ENCODE results near the gene FAM237B.

DNA sequence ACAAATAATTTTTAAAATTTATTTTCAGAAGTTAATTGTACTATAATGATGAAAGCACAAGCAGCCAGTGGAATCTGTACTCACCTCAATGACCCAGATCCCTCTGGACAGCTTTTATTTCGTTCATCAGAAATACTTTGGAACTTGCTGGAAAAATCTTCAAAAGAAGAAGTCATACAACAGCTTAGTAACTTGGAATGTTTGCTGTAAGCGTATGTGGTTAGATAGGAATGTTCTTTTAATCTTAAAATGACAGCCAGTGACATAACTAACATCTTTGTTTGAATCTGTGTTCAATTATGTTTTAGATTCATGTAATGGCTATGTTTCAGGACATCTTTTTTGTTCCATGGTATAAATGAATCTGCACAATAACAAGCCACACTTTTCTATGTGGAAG, 49.4 kb downstream of the FAM237B start:
- TF ChIP-seq, protein P1, sequence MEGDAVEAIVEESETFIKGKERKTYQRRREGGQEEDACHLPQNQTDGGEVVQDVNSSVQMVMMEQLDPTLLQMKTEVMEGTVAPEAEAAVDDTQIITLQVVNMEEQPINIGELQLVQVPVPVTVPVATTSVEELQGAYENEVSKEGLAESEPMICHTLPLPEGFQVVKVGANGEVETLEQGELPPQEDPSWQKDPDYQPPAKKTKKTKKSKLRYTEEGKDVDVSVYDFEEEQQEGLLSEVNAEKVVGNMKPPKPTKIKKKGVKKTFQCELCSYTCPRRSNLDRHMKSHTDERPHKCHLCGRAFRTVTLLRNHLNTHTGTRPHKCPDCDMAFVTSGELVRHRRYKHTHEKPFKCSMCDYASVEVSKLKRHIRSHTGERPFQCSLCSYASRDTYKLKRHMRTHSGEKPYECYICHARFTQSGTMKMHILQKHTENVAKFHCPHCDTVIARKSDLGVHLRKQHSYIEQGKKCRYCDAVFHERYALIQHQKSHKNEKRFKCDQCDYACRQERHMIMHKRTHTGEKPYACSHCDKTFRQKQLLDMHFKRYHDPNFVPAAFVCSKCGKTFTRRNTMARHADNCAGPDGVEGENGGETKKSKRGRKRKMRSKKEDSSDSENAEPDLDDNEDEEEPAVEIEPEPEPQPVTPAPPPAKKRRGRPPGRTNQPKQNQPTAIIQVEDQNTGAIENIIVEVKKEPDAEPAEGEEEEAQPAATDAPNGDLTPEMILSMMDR (conservative IDR thresholded peaks at IDR 0.05; ENCODE audit: low read length), result no peak
- no peak for TF ChIP-seq EZH2phosphoT487 (IDR thresholded peaks at IDR 0.05; ENCODE audit: borderline replicate concordance, low read depth, low read length)

Data from OCI-LY7 (cell line).